Fibroblast of mammary gland (primary cell): Measurements from ENCODE around the gene AGRP.

Source experiments
- DNase-seq: peaks from one replicate; pipeline ENCODE4 v3.0.0-alpha.2; 2010; ENCODE audit warnings: low read depth
- H3K4me3 ChIP-seq: 2 replicates; pipeline ENCODE4 v1.5.1; 2011; ENCODE audit warnings: low read depth, mild to moderate bottlenecking, low read length, moderate library complexity; ENCODE audit not compliant: control insufficient read depth
- CTCF ChIP-seq: conservative IDR thresholded peaks from 2 replicates; pipeline ENCODE4 v1.5.1; 2011; ENCODE audit warnings: low read depth, low read length, inconsistent platforms; ENCODE audit not compliant: control insufficient read depth, insufficient read depth

Gene AGRP

GRCh38 chr16:67441907-67442306 lies 41.4 kb downstream of the AGRP start:
- no peak for TF ChIP-seq CTCF
- H3K4me3 ChIP-seq, result no peak overlapping the region
- DNase-seq, result no peak

GRCh38 chr16:67441271-67441753 lies 42.0 kb downstream of the AGRP start:
- TF ChIP-seq CTCF, result no peak
- H3K4me3 ChIP-seq, result no peak overlapping the region
- no peak for DNase-seq

DNA sequence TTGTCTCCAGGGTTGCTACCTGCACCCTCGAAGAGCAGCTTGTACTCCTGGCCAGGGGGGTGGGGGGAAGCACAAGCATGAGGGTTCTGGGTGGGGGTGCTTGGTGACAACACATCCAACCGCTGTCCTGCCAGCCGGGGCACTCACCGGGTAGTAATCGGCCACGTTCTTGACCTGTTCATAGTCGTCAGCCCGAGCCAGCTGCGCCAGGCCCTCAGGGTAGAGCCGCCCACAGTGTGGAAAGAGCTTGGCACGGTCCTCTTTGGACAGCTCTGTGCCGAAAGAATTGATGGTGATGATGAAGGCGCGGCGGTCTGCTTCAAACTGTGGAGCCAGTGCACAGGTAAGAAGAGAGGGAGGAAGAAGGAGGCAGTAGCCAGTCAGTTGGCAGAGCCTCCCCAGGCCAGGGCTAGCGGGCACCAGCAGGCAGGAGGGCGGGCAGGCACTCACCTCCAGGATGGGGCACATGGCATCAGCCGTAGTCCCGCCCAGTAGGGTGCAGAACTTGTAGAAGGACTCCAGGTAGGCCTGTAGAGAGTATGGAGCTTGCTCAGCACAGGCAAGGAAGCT lies 44.4 kb downstream of the AGRP start:
- no peak for DNase-seq
- TF ChIP-seq CTCF, result no peak
- H3K4me3 ChIP-seq, result no peak overlapping the region

DNA sequence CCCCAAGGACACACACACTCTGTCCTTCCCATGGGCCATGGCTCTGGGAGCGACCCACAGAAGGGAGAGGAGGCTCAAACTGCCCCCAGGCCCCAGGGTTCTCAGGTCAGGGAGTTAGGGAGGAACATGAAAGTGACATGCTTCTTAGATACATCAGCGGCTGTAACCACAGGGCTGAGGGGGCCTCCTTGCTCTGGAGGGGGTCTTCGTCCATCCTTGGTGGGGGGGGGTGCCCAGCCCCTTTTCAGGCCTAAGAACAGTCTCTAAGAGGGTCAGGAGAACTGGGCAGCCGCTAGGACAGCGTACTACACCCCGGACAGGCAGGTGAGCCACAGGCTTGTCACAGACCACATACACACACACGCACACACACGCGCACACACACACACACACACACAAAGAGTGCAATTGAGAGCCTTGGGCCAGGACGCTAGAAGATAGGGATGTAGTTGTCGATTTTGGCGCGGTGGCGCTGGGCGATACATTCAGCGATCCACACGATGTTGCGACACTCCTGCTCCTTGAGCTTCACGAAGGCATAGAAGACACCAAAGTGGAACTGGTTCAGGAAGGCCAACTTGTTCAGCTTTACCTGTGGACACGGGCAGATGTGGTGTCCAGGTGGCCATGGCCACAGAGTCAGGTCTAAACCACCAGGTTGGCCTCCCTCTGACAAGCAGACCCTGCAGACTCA lies 45.1 kb downstream of the AGRP start:
- no peak overlapping the region for H3K4me3 ChIP-seq
- DNase-seq, result no peak
- TF ChIP-seq CTCF, result no peak

GRCh38 chr16:67437513-67437912 lies 45.8 kb downstream of the AGRP start:
- H3K4me3 ChIP-seq, result no peak overlapping the region
- TF ChIP-seq CTCF, result no peak
- no peak for DNase-seq

- no peak for TF ChIP-seq CTCF
- H3K4me3 ChIP-seq, result no peak overlapping the region
- no peak for DNase-seq
These were observed 46.6 kb downstream of the AGRP start for GRCh38 chr16:67436640-67437193.

DNA sequence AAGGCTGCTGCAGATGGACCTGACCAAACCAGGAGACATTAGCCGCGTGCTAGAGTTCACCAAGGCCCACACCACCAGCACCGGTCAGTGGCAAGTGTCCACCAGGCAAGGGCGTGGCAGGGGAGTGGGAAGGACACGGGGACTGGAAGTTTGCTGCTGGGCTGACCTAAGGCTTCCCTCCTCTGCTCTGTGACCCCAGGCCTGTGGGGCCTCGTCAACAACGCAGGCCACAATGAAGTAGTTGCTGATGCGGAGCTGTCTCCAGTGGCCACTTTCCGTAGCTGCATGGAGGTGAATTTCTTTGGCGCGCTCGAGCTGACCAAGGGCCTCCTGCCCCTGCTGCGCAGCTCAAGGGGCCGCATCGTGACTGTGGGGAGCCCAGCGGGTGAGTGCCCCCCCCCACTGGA lies 47.6 kb downstream of the AGRP start:
- no peak overlapping the region for H3K4me3 ChIP-seq
- no peak for DNase-seq
- no peak for TF ChIP-seq CTCF
